HepG2 (cell line): Measurements from ENCODE around the gene TBXAS1. TPM values are rescaled to one million over a fixed set of nuclear protein-coding genes. Genes with fewer than 3 reads are reported as not detected.

Experiments used
- ATAC-seq: fragments of 200-7000 bp; cut with Tn5 transposase; 3 replicates; pipeline ENCODE4 v1.9.1; 2020; ENCODE audit warnings: mild to moderate bottlenecking, moderate library complexity
- BruUV-seq: library from RNA; stranded (reverse); fragments of 400-500 nt; replicated peaks from 2 replicates; lab custom pipeline; 2021; lab: Mats Ljungman, UMichigan
- CTCF ChIA-PET: fragments of 300-600 bp; formaldehyde crosslinking; extraction: SDS; loops from one replicate; lab custom pipeline; 2021; ENCODE audit warnings: low total read pairs, inconsistent platforms, low intra/inter-chr PET ratio; lab: Yijun Ruan, JAX
- POLR2A ChIA-PET: fragments of 350-600 bp; sonication (Branson Sonifier 250); formaldehyde crosslinking; loops from one replicate; lab custom pipeline; 2020; ENCODE audit warnings: antibody characterized with exemption, inconsistent platforms; lab: Yijun Ruan, JAX
- DNase-seq: peaks from one replicate; pipeline ENCODE4 v3.0.0-alpha.2; 2015; ENCODE audit warnings: low spot score
- FAIRE-seq: peaks from 3 replicates; lab custom pipeline; 2011; peaks lifted over from hg19 to GRCh38; lab: Jason Lieb, UNC
- H2AFZ ChIP-seq: one replicate; pipeline ENCODE4 v1.6.1; 2011; ENCODE audit warnings: low read length, inconsistent platforms
- H3K27ac ChIP-seq: fragments of 300-600 bp; 3 replicates; pipeline ENCODE4 v1.8.0; 2011; ENCODE audit warnings: mixed run types, mild to moderate bottlenecking, mixed read lengths, low read length, inconsistent platforms; ENCODE audit not compliant: insufficient read depth; ENCODE audit errors: extremely low read length
- H3K27me3 ChIP-seq, 2 experiments: fragments of 200-600 bp in 1 of 2; 2 replicates in 1 of 2; 3 replicates in 1 of 2; pipeline versions ENCODE4 v1.6.0 to v1.8.0; 2011; ENCODE audit warnings: low read length in 2 of 2, mild to moderate bottlenecking in 2 of 2, moderate library complexity in 2 of 2, inconsistent platforms in 1 of 2; ENCODE audit not compliant: insufficient read depth in 2 of 2, control insufficient read depth in 1 of 2
- H3K36me3 ChIP-seq, 2 experiments: fragments of 200-600 bp in 1 of 2; replicated peaks in 1 of 2; 2 replicates in 1 of 2; 3 replicates in 1 of 2; pipeline versions ENCODE4 v1.5.1 to v1.8.0; 2011; ENCODE audit warnings: low read length in 2 of 2, inconsistent platforms in 1 of 2; ENCODE audit not compliant: insufficient read depth in 2 of 2, control insufficient read depth in 1 of 2
- H3K4me1 ChIP-seq: 2 replicates; pipeline ENCODE4 v1.5.1; 2012; ENCODE audit warnings: low read length, inconsistent platforms; ENCODE audit not compliant: insufficient read depth
- H3K4me2 ChIP-seq: 2 replicates; pipeline ENCODE4 v1.6.0; 2011; ENCODE audit warnings: low read depth, low read length, inconsistent platforms
- H3K4me3 ChIP-seq, 3 experiments: fragments of 200-600 bp in 1 of 3; sonication (generic), shearing (Covaris generic) in 1 of 3; replicated peaks in 1 of 3; 2 replicates each; pipeline ENCODE4 v1.5.1; 2011 to 2016; ENCODE audit warnings: low read length in 3 of 3, inconsistent platforms in 2 of 3, low read depth in 2 of 3, mild to moderate bottlenecking in 2 of 3, control low read depth in 1 of 3, mixed read lengths in 1 of 3; ENCODE audit not compliant: insufficient read depth in 1 of 3
- H3K79me2 ChIP-seq: one replicate; pipeline ENCODE4 v1.6.1; 2011; ENCODE audit warnings: low read length, inconsistent platforms; ENCODE audit not compliant: insufficient read depth
- H3K9ac ChIP-seq: 2 replicates; pipeline ENCODE4 v1.6.0; 2011; ENCODE audit warnings: mild to moderate bottlenecking, low read depth, low read length, inconsistent platforms; ENCODE audit not compliant: insufficient read depth
- H3K9me3 ChIP-seq: 2 replicates; pipeline ENCODE4 v1.5.1; 2012; ENCODE audit warnings: mild to moderate bottlenecking, low read length
- H4K20me1 ChIP-seq: 2 replicates; pipeline ENCODE4 v1.6.0; 2011; ENCODE audit warnings: inconsistent platforms, mild to moderate bottlenecking, low read length, moderate library complexity; ENCODE audit not compliant: insufficient read depth
- ARNT ChIP-seq: fragments of 450-650 bp; IDR thresholded peaks from 2 replicates; pipeline ENCODE4 v1.6.1; 2017
- FIP1L1 ChIP-seq: fragments of 200-400 bp; formaldehyde crosslinking; IDR thresholded peaks from 2 replicates; pipeline ENCODE4 v1.6.1; 2018; ENCODE audit warnings: low read depth, mild to moderate bottlenecking, low read length, moderate library complexity, borderline replicate concordance; ENCODE audit not compliant: insufficient read depth
- HDAC2 ChIP-seq: sonication (generic); formaldehyde crosslinking; IDR thresholded peaks from 2 replicates; pipeline ENCODE4 v1.4.0; 2020; ENCODE audit warnings: missing genetic modification reagents
- HNF4A ChIP-seq: sonication (generic); formaldehyde crosslinking; IDR thresholded peaks from 2 replicates; pipeline ENCODE4 v1.4.0; 2020; ENCODE audit warnings: missing genetic modification reagents
- NR2F1 ChIP-seq, 2 experiments: fragments of 450-650 bp in 1 of 2; formaldehyde crosslinking in 1 of 2; IDR thresholded peaks; 2 replicates each; pipeline versions ENCODE4 v1.5.0 to v1.6.1; 2016 to 2020; ENCODE audit warnings: mild to moderate bottlenecking in 1 of 2, missing compliant biosample characterization in 1 of 2, missing genetic modification reagents in 1 of 2, moderate library complexity in 1 of 2
- PHF21A ChIP-seq: sonication (generic); formaldehyde crosslinking; IDR thresholded peaks from 2 replicates; pipeline ENCODE4 v1.5.0; 2020; ENCODE audit warnings: mild to moderate bottlenecking, missing genetic modification reagents
- POLR2A ChIP-seq, 2 experiments: IDR thresholded peaks; 2 replicates each; pipeline ENCODE4 v1.6.1; 2011; ENCODE audit warnings: low read depth in 2 of 2, low read length in 2 of 2, mild to moderate bottlenecking in 1 of 2, moderate library complexity in 1 of 2; ENCODE audit not compliant: insufficient read depth in 1 of 2
- POLR2AphosphoS2 ChIP-seq: IDR thresholded peaks from 2 replicates; pipeline ENCODE4 v1.6.1; 2011; ENCODE audit warnings: low read depth, low read length, improper control_type of control experiment
- SMARCE1 ChIP-seq: fragments of 450-650 bp; IDR thresholded peaks from 2 replicates; pipeline ENCODE4 v1.6.1; 2017; ENCODE audit warnings: borderline replicate concordance
- SMC3 ChIP-seq: IDR thresholded peaks from 2 replicates; pipeline ENCODE4 v1.6.1; 2011; ENCODE audit warnings: low read length, improper control_type of control experiment
- SYNCRIP ChIP-seq: fragments of 200-400 bp; formaldehyde crosslinking; IDR thresholded peaks from 2 replicates; pipeline ENCODE4 v1.6.1; 2018; ENCODE audit warnings: mild to moderate bottlenecking, low read depth, low read length; ENCODE audit not compliant: insufficient read depth
- TBX2 ChIP-seq: sonication (generic); formaldehyde crosslinking; IDR thresholded peaks from 2 replicates; pipeline ENCODE4 v1.5.0; 2020; ENCODE audit warnings: missing genetic modification reagents, mild to moderate bottlenecking, borderline replicate concordance
- ZFP1 ChIP-seq: IDR thresholded peaks from 2 replicates; pipeline ENCODE4 v1.6.1; 2016
- ZFP36L2 ChIP-seq: sonication (generic); formaldehyde crosslinking; IDR thresholded peaks from 2 replicates; pipeline ENCODE4 v1.4.0; 2020; ENCODE audit warnings: missing genetic modification reagents
- ZFP62 ChIP-seq: sonication (generic); formaldehyde crosslinking; IDR thresholded peaks from 2 replicates; pipeline ENCODE4 v1.4.0; 2020; ENCODE audit warnings: missing genetic modification reagents
- ZNF12 ChIP-seq: sonication (generic); formaldehyde crosslinking; IDR thresholded peaks from 2 replicates; pipeline ENCODE4 v1.5.0; 2020; ENCODE audit warnings: missing genetic modification reagents
- ZNF326 ChIP-seq: sonication (generic); formaldehyde crosslinking; IDR thresholded peaks from 2 replicates; pipeline ENCODE4 v1.4.0; 2020; ENCODE audit warnings: missing genetic modification reagents, borderline replicate concordance
- ZNF329 ChIP-seq: sonication (generic); formaldehyde crosslinking; IDR thresholded peaks from 2 replicates; pipeline ENCODE4 v1.9.0; 2021; ENCODE audit warnings: low read depth, mild to moderate bottlenecking, missing genetic modification reagents
- ZNF451 ChIP-seq: sonication (generic); formaldehyde crosslinking; IDR thresholded peaks from 2 replicates; pipeline ENCODE4 v1.5.0; 2020; ENCODE audit warnings: mild to moderate bottlenecking, missing genetic modification reagents
- ZNF572 ChIP-seq: sonication (generic); formaldehyde crosslinking; IDR thresholded peaks from 2 replicates; pipeline ENCODE4 v1.5.1; 2020; ENCODE audit warnings: mild to moderate bottlenecking, missing genetic modification reagents
- WGBS: methylation state at CpG from one replicate; pipeline ENCODE4 v1.1.6; 2017; ENCODE audit warnings: low lambda C conversion rate; 5-methylcytosine and 5-hydroxymethylcytosine counted together
- in situ Hi-C: cut with HindIII; loops from 2 replicates; pipeline ENCODE4 v1.10.0; 2017; ENCODE audit warnings: low pct_unique_long_range_greater_than_20kb; ENCODE audit not compliant: extremely low pct_ligation_motif_present
- intact Hi-C: fragments of 100-400 bp; cut with micrococcal nuclease; formaldehyde crosslinking; loops from one replicate; pipeline ENCODE4 v1.10.0; 2022; ENCODE audit not compliant: unreplicated experiment
- polyA plus RNA-seq, 8 experiments: library from polyadenylated mRNA; depleted of rRNA in 3 of 8; stranded (reverse) in 7 of 8; unstranded in 1 of 8; fragments of >200 nt; fragmentation: Illumina TruSeq in 4 of 8; extraction: Trizol in 4 of 8; gene quantifications; 2 replicates each; pipeline versions ENCODE4 v1.2.1 to v1.2.3, GENCODE V29; 2011 to 2016; ENCODE audit warnings: low read depth in 4 of 8, missing spikeins in 1 of 8, mixed read lengths in 1 of 8; ENCODE audit not compliant: insufficient read depth in 1 of 8
- total RNA-seq, 5 experiments: library from RNA; depleted of rRNA; stranded (reverse); fragments of >200 nt; fragmentation: Illumina TruSeq; extraction: Trizol; gene quantifications; 2 replicates each; pipeline ENCODE4 v1.2.3, GENCODE V29; 2016; ENCODE audit warnings: low read depth in 1 of 5
- TF ChIP-seq, protein P1 (sequence below): sonication (generic); formaldehyde crosslinking; conservative IDR thresholded peaks from 2 replicates; pipeline ENCODE4 v1.4.0; 2020; ENCODE audit warnings: missing genetic modification reagents
- TF ChIP-seq, protein P2 (sequence below), 2 experiments: IDR thresholded peaks; 2 replicates each; pipeline ENCODE4 v1.6.1; 2011 to 2012; ENCODE audit warnings: low read length in 2 of 2, borderline replicate concordance in 1 of 2, low read depth in 1 of 2, mild to moderate bottlenecking in 1 of 2, moderate library complexity in 1 of 2

Gene TBXAS1
- total and polyA plus RNA-seq, 2 of the 13 experiments (the other 11 are each of a cell fraction or from before 2014, with no cell fraction given) = 4.0 to 4.9 TPM

DNA sequence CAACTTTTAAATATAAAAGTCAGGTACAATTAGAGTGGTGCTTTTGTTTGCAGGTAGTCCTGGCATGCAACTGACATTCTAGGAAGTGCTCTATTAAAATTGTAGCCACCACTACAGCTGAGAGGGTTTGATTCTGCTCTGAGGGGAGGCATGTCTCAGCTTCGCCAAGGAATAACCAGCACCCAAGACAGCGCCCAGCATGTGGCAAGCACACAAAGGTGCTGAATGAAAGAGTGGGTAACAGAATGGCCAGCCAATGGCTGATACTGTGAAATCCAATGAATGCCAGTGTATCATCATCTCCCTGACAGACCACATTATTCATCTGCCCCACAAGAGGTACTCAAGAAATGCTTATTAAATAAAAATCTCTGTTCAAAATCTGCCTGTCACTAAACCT, 226.8 kb downstream of the TBXAS1 start (continued):
- TF ChIP-seq ZNF451 (CRISPR knock-in tag) = no peak
- TF ChIP-seq NR2F1 (CRISPR knock-in tag; IDR thresholded peaks at IDR 0.05) = no peak
- TF ChIP-seq ZFP1 (CRISPR knock-in tag) = no peak
- no peak for TF ChIP-seq POLR2AphosphoS2
- TF ChIP-seq SYNCRIP = no peak

DNA sequence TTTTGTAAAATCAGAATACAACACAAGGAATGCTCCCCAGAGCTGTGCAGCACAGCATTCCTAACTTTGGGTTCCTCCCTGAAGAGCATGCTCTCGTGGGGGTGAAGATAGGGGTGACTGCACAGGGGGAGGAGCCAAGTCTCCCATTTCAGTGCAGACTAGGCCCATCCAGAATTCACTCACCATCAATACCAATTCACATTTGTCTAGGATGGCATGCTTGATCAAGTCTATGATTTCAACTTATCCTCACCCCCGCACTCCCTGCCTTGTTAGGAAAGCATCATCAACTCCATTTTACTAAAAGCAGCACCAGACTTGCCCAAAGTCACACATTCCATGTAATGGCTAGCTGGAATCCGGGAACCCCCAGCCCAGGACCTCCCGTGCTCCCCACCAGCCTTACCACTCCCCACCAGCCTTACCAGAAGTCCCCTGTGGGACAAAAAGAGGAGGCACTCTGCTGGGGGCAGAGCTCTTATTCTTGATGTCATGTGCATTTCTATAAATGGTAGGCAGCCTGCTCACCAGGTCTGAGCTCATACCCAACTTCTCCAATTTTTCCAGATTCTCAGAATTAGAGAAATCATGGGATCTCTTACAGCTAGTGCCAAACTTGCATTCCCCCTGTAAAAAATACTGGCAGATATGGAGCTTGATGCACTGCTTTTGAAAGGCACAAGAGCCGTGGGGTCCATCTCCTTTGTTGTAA, 227.5 kb downstream of the TBXAS1 start:
- Histone ChIP-seq H3K27ac (no peak overlapping the region), H4K20me1 (no peaks in the 10 kb centered on the region), H3K9me3 (no peaks in the 10 kb centered on the region), H3K9ac (no peak overlapping the region), H3K4me2 (no peak overlapping the region), H3K79me2 (peaks cover 19% of the 10 kb centered on the region), H3K4me1 (peaks cover 44% of the 10 kb centered on the region), H2AFZ (no peak overlapping the region), H3K36me3 (peaks cover 5 to 21% of the 10 kb centered on the region in 2 experiments), H3K4me3 (no peak overlapping the region), H3K27me3 (no peaks in the 10 kb centered on the region)
- FAIRE-seq (no peak), DNase-seq (no peak), ATAC-seq (no peak)
- BruUV-seq = no TSS peak
- in situ Hi-C loops (no loop called here), intact Hi-C loops (no loop called here)
- ChIA-PET CTCF (no interaction called here), POLR2A (interaction anchor here (1.4 kb wide), 1 partner anchor 8 kb away, joined by 8 read pairs; no protein-coding TSS in a partner anchor)
- WGBS = 81% methylated on average over 4 of the region's 5 CpGs
- TF ChIP-seq PHF21A (CRISPR knock-in tag) (no peak), TBX2 (CRISPR knock-in tag) (no peak), ZNF12 (CRISPR knock-in tag) (no peak), HDAC2 (CRISPR knock-in tag) (no peak), ZNF326 (no peak), SMARCE1 (no peak), ZNF329 (CRISPR knock-in tag) (no peak), HNF4A (CRISPR knock-in tag) (no peak), ZNF572 (CRISPR knock-in tag) (no peak), SMC3 (no peak), ARNT (no peak), POLR2A (IDR thresholded peaks at IDR 0.05; ENCODE audit: insufficient read depth in 1 of 2, low read depth in 2 of 2, low read length in 2 of 2) (no peak), ZFP62 (no peak), FIP1L1 (no peak), ZFP36L2 (CRISPR knock-in tag) (no peak)
- TF ChIP-seq, protein P1, sequence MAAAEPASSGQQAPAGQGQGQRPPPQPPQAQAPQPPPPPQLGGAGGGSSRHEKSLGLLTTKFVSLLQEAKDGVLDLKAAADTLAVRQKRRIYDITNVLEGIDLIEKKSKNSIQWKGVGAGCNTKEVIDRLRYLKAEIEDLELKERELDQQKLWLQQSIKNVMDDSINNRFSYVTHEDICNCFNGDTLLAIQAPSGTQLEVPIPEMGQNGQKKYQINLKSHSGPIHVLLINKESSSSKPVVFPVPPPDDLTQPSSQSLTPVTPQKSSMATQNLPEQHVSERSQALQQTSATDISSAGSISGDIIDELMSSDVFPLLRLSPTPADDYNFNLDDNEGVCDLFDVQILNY = no peak
- TF ChIP-seq, protein P2, sequence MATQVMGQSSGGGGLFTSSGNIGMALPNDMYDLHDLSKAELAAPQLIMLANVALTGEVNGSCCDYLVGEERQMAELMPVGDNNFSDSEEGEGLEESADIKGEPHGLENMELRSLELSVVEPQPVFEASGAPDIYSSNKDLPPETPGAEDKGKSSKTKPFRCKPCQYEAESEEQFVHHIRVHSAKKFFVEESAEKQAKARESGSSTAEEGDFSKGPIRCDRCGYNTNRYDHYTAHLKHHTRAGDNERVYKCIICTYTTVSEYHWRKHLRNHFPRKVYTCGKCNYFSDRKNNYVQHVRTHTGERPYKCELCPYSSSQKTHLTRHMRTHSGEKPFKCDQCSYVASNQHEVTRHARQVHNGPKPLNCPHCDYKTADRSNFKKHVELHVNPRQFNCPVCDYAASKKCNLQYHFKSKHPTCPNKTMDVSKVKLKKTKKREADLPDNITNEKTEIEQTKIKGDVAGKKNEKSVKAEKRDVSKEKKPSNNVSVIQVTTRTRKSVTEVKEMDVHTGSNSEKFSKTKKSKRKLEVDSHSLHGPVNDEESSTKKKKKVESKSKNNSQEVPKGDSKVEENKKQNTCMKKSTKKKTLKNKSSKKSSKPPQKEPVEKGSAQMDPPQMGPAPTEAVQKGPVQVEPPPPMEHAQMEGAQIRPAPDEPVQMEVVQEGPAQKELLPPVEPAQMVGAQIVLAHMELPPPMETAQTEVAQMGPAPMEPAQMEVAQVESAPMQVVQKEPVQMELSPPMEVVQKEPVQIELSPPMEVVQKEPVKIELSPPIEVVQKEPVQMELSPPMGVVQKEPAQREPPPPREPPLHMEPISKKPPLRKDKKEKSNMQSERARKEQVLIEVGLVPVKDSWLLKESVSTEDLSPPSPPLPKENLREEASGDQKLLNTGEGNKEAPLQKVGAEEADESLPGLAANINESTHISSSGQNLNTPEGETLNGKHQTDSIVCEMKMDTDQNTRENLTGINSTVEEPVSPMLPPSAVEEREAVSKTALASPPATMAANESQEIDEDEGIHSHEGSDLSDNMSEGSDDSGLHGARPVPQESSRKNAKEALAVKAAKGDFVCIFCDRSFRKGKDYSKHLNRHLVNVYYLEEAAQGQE (IDR thresholded peaks at IDR 0.05; ENCODE audit: borderline replicate concordance in 1 of 2, low read depth in 1 of 2, low read length in 2 of 2) = no peak
